HTR-8/SVneo (cell line): Measurements from ENCODE around the gene APLP1.
"Not testable (repeated sequence)": the region's sequence is repeated elsewhere in the genome, so short reads cannot be mapped to it uniquely, and the experiment has no call there.

Experiments
- DNase-seq: peaks from one replicate; pipeline ENCODE4 v3.0.0; 2011; ENCODE audit warnings: low spot score, mixed read lengths; ENCODE audit not compliant: insufficient read length
- FAIRE-seq: peaks from 2 replicates; lab custom pipeline; 2011; peaks lifted over from hg19 to GRCh38; lab: Jason Lieb, UNC

APLP1 gene

GRCh38 chr19:35901055-35901644 lies 32.8 kb downstream of the APLP1 start:
- FAIRE-seq (no peak), DNase-seq (peak; percentile 42)

- DNase-seq (no peak), FAIRE-seq (no peak)
Measured at GRCh38 chr19:35901854-35902661, 33.7 kb downstream of the APLP1 start, which contains the start of gene HCST. TSS of gene HCST (plus strand) at chr19:35902529. CDS start at chr19:35902594, 65 bp downstream.

- FAIRE-seq (no peak), DNase-seq (no peak)
Measured at GRCh38 chr19:35902870-35903475, 34.6 kb downstream of the APLP1 start.

DNA sequence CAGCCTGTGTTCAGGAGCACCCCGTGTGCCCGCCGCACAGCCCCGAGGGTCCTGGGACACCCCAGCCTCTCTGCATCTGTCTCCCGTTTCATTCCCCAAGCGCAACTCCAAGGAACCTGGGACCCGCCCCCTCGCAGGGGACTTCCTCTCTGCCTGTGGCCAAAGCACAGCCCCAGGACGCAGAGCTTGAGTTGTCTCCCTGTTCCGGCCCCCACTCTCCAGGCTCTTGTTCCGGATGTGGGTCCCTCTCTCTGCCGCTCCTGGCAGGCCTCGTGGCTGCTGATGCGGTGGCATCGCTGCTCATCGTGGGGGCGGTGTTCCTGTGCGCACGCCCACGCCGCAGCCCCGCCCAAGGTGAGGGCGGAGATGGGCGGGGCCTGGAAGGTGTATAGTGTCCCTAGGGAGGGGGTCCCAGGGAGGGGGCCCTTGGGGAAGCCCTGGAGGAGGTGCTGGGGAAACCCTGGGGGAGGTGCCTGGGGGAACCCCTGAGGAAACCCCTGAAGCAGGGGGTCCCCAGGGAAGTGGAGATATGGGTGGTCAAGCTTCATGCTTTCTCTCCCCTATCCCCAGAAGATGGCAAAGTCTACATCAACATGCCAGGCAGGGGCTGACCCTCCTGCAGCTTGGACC lies 35.3 kb downstream of the APLP1 start:
- DNase-seq = peak; percentile 82

GRCh38 chr19:35904311-35905068 lies 36.1 kb downstream of the APLP1 start:
- FAIRE-seq (no peak), DNase-seq (no peak)

More for the DNA sequence above, 35.3 kb downstream of the APLP1 start:
- FAIRE-seq = peak; percentile 52

DNA sequence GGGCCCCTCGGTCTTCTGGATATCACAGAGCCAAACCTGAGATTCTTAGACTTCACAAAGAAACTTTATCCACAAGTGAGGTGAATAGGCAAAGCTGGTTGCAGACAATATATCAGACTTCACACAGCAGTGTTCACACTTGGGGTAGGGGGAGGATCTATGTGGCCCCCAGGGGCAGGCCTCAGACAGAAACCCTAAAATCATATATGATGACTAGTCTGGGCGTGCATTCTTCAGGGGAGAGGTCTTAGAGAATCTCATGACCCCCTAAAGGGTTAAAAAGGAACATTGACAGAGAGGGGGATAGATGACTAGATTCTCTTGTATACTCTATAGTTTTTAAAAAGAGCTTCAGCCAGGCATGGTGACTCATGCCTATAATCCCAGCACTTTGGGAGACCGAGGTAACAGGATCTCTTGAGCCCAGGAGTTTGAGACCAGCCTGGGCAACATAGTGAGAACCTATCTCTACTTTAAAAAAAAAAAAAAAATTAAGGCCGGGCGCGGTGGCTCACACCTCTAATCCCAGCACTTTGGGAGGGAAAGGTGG lies 36.9 kb downstream of the APLP1 start:
- FAIRE-seq (no peak), DNase-seq (no peak)

GRCh38 chr19:35907377-35907745 lies 39.0 kb downstream of the APLP1 start:
- FAIRE-seq (no peak), DNase-seq (no peak)

GRCh38 chr19:35908010-35908441 lies 39.7 kb downstream of the APLP1 start, which contains the start of gene TYROBP:
TSS of gene TYROBP (minus strand) at chr19:35908295. CDS start at chr19:35908228, 67 bp downstream.
- FAIRE-seq = no peak
- DNase-seq = no peak

- FAIRE-seq (no peak), DNase-seq (no peak)
Measured at GRCh38 chr19:35908973-35909683, 40.8 kb downstream of the APLP1 start.

GRCh38 chr19:35909684-35910035 lies 41.3 kb downstream of the APLP1 start:
- FAIRE-seq = no peak
- no peak for DNase-seq

DNA sequence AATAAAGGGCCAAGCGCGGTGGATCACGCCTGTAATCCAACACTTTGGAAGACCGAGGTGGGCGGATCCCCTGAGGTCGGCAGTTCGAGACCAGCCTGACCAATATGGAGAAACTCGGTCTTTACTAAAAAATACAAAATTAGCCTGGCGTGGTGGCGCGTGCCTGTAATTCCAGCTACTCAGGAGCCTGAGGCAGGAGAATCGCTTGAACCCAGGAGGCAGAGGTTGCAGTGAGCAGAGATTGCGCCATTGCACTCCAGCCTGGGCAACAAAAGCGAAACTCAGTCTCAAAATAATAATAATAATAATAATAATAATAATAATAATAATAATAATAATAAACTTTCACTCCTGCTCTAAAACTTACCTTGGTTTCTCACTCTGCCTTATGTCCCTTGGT lies 42.0 kb downstream of the APLP1 start:
- DNase-seq, FAIRE-seq: not testable (repeated sequence)

DNA sequence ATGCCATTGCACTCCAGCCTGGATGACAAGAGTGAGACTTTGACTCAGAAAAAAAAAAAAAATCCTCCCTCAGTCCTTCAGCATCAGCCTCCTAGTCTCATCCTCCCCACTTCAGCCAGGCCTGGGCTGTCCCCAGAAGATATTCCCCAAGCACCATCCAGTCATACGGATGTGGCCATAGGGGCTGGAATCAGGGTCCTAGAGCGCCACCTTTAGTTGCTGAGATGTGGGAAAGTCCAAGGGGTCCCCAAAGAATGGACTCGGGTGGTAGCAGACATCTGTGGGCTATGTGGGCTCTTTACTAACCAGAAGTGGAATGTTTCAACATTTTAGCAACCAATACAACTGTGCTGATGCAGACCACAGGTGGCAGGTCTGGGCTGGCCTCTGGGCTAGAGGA lies 42.8 kb downstream of the APLP1 start:
- no peak for FAIRE-seq

GRCh38 chr19:35911790-35912189 lies 43.4 kb downstream of the APLP1 start:
- DNase-seq = no peak

More for the DNA sequence above, 42.8 kb downstream of the APLP1 start:
- no peak for DNase-seq

DNA sequence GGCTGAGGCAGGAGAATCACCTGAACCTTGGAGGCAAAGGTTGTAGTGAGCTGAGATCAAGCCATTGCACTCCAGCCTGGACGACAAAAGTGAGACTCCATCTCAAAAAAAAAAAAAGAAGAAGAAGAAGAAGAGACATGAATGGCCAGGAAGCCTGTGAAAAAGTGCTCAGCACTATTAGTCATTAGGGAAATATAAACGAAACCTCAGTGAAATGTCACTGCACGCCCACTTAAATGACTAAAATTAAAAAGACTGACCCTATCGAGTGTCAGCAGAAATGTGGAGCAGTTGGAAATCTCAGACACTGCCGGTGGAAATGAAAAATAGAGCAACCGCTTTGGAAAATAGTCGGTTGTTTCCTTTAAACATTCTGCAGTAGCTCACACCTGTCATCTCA lies 45.2 kb downstream of the APLP1 start:
- DNase-seq = no peak
- FAIRE-seq = no peak

More at GRCh38 chr19:35911790-35912189, 43.4 kb downstream of the APLP1 start:
- no peak for FAIRE-seq

GRCh38 chr19:35915443-35915842 lies 47.1 kb downstream of the APLP1 start:
- DNase-seq (no peak), FAIRE-seq (no peak)

DNA sequence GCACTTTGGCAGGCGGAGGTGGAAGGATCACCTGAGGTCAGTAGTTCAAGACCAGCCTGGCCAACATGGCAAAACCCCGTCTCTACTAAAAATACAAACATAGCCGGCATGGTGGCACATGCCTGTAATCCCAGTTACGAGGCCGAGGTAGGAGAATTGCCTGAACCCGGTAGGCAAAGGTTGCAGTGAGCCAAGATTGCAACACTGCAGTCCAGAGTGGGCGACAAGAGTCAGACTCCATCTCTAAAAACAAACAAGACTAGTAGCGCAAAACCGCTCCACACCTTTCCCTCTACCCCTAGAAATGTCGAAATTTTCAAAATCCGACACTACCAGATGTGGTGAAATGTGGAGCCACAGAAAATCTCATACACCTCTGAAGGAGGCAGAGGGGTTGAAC lies 50.9 kb downstream of the APLP1 start:
- no peak for FAIRE-seq
- DNase-seq = no peak

DNA sequence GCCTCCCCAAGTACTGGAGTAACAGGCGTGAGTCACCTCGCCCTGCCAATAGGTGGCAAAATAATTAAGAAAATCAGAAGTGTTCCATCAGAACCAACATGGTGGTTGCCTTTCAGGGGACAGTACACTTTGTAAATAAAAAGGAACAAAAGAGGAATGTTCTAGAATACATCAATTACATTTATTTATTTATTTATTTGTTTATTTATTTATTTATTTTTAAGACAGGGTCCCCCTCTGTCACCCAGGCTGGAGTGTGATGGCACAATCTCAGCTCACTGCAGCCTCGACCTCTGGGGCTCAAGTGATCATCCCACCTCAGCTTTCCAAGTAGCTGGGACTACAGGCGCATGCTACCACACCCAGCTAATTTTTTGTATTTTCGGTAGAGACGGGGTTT lies 52.6 kb downstream of the APLP1 start:
- no peak for FAIRE-seq

DNA sequence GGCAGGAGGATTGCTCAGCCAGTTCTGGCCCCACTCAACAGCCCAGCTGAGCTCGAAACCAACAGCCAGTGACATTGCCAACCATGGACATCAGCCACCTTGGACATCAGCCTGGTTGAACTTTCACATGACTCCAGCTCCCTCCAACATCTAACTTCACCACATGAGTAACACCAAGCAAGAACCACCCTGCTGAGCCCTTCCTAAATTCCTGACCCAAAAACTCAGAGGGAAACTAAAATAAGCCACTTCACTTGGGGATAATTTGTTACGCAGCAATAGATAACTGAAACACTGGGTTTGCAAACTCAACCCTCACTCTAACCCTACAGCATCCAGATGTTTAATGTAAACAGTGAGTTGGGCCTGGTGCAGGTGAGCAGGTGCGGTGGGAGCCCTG lies 57.1 kb downstream of the APLP1 start:
- FAIRE-seq (no peak), DNase-seq (no peak)

More for the DNA sequence above, 52.6 kb downstream of the APLP1 start:
- DNase-seq = no peak

GRCh38 chr19:35928507-35928906 lies 60.1 kb downstream of the APLP1 start:
- DNase-seq (no peak), FAIRE-seq (no peak)
